HepG2 (cell line): ENCODE data around the gene CEBPB. TPM values are rescaled to one million over a fixed set of nuclear protein-coding genes. Genes with fewer than 3 reads are reported as not detected.

Experiments used
- AGO1 ChIP-seq: fragments of 200-400 bp; formaldehyde crosslinking; IDR thresholded peaks from 2 replicates; pipeline ENCODE4 v1.6.1; 2017; ENCODE audit warnings: mild to moderate bottlenecking, low read depth, low read length, moderate library complexity; ENCODE audit not compliant: poor library complexity, severe bottlenecking
- ETV6 ChIP-seq: sonication (generic); formaldehyde crosslinking; conservative IDR thresholded peaks from 2 replicates; pipeline ENCODE4 v1.4.0; 2020; ENCODE audit warnings: missing genetic modification reagents
- FOXJ3 ChIP-seq: sonication (generic); formaldehyde crosslinking; IDR thresholded peaks from 2 replicates; pipeline ENCODE4 v1.4.0; 2020; ENCODE audit warnings: missing genetic modification reagents, mild to moderate bottlenecking, borderline replicate concordance
- HBP1 ChIP-seq: IDR thresholded peaks from 2 replicates; pipeline ENCODE4 v1.6.1; 2016; ENCODE audit warnings: low read depth, control low read depth
- HMG20A ChIP-seq: IDR thresholded peaks from 2 replicates; pipeline ENCODE4 v1.6.1; 2016; ENCODE audit warnings: borderline replicate concordance
- KLF16 ChIP-seq, 2 experiments: sonication (generic) in 1 of 2; formaldehyde crosslinking in 1 of 2; IDR thresholded peaks; 2 replicates each; pipeline versions ENCODE4 v1.6.1 to v1.8.0; 2016 to 2023; ENCODE audit warnings: missing genetic modification reagents in 2 of 2, missing compliant biosample characterization in 1 of 2
- MAFG ChIP-seq: sonication (generic); formaldehyde crosslinking; IDR thresholded peaks from 2 replicates; pipeline ENCODE4 v1.5.1; 2020; ENCODE audit warnings: mild to moderate bottlenecking, missing genetic modification reagents
- MBNL3 ChIP-seq: fragments of 250-450 bp; sonication (Bioruptor Pico); conservative IDR thresholded peaks from 2 replicates; pipeline ENCODE4 v1.8.0; 2022; ENCODE audit warnings: mild to moderate bottlenecking, inconsistent platforms
- MNT ChIP-seq: fragments of 450-650 bp; IDR thresholded peaks from 2 replicates; pipeline ENCODE4 v1.6.1; 2016
- PHF8 ChIP-seq: sonication (generic); formaldehyde crosslinking; IDR thresholded peaks from 2 replicates; pipeline ENCODE4 v1.5.0; 2020; ENCODE audit warnings: missing genetic modification reagents
- SALL1 ChIP-seq: sonication (generic); formaldehyde crosslinking; IDR thresholded peaks from 2 replicates; pipeline ENCODE4 v1.8.0; 2022; ENCODE audit warnings: mild to moderate bottlenecking, missing genetic modification reagents
- SCMH1 ChIP-seq: sonication (generic); formaldehyde crosslinking; IDR thresholded peaks from 2 replicates; pipeline ENCODE4 v1.9.0; 2021; ENCODE audit warnings: missing genetic modification reagents, mild to moderate bottlenecking, borderline replicate concordance
- SIN3B ChIP-seq: fragments of 150-350 bp; IDR thresholded peaks from 2 replicates; pipeline ENCODE4 v1.6.1; 2014; ENCODE audit warnings: low read length
- SP1 ChIP-seq, 2 experiments: fragments of 450-650 bp in 1 of 2; sonication (generic) in 1 of 2; formaldehyde crosslinking in 1 of 2; IDR thresholded peaks; 2 replicates each; pipeline versions ENCODE4 v1.4.0 to v1.6.1; 2016 to 2020; ENCODE audit warnings: missing genetic modification reagents in 1 of 2
- THRA ChIP-seq: sonication (generic); formaldehyde crosslinking; IDR thresholded peaks from 2 replicates; pipeline ENCODE4 v1.4.0; 2020; ENCODE audit warnings: missing genetic modification reagents, borderline replicate concordance
- ZNF234 ChIP-seq: sonication (generic); formaldehyde crosslinking; conservative IDR thresholded peaks from 2 replicates; pipeline ENCODE4 v1.5.1; 2020; ENCODE audit warnings: mild to moderate bottlenecking, missing genetic modification reagents
- ZNF510 ChIP-seq: sonication (generic); formaldehyde crosslinking; IDR thresholded peaks from 2 replicates; pipeline ENCODE4 v1.4.0; 2020; ENCODE audit warnings: low read depth, mild to moderate bottlenecking, missing genetic modification reagents
- ZNF878 ChIP-seq: sonication (generic); formaldehyde crosslinking; IDR thresholded peaks from 2 replicates; pipeline ENCODE4 v1.8.1; 2023; ENCODE audit warnings: mild to moderate bottlenecking, missing genetic modification reagents, moderate library complexity
- polyA plus RNA-seq, 8 experiments: library from polyadenylated mRNA; depleted of rRNA in 3 of 8; stranded (reverse) in 7 of 8; unstranded in 1 of 8; fragments of >200 nt; fragmentation: Illumina TruSeq in 4 of 8; extraction: Trizol in 4 of 8; gene quantifications; 2 replicates each; pipeline versions ENCODE4 v1.2.1 to v1.2.3, GENCODE V29; 2011 to 2016; ENCODE audit warnings: low read depth in 4 of 8, missing spikeins in 1 of 8, mixed read lengths in 1 of 8; ENCODE audit not compliant: insufficient read depth in 1 of 8
- total RNA-seq, 5 experiments: library from RNA; depleted of rRNA; stranded (reverse); fragments of >200 nt; fragmentation: Illumina TruSeq; extraction: Trizol; gene quantifications; 2 replicates each; pipeline ENCODE4 v1.2.3, GENCODE V29; 2016; ENCODE audit warnings: low read depth in 1 of 5
- TF ChIP-seq, protein P1 (sequence below): sonication (generic); formaldehyde crosslinking; IDR thresholded peaks from 2 replicates; pipeline ENCODE4 v1.4.0; 2020; ENCODE audit warnings: mild to moderate bottlenecking, missing genetic modification reagents
- TF ChIP-seq, protein P2 (sequence below): sonication (generic); formaldehyde crosslinking; IDR thresholded peaks from 2 replicates; pipeline ENCODE4 v1.5.1; 2020; ENCODE audit warnings: mild to moderate bottlenecking, moderate library complexity, missing genetic modification reagents

CEBPB gene
- total and polyA plus RNA-seq, 2 of the 13 experiments (the other 11 are each of a cell fraction or from before 2014, with no cell fraction given), result 18.5 to 28.2 TPM

GRCh38 chr20:50192364-50193198 lies 2.0 kb downstream of the CEBPB start (continued):
- TF ChIP-seq HMG20A (CRISPR knock-in tag), result no peak
- peak; percentile 89 for TF ChIP-seq HBP1
- 0 out of 2 replicates have a peak, but pooled peaks have one; percentile 47 for TF ChIP-seq ZNF878
- no peak for TF ChIP-seq SP1 (IDR thresholded peaks at IDR 0.05)
- 0 out of 2 replicates have a peak, but pooled peaks have one; percentile 7 for TF ChIP-seq SP1 (CRISPR knock-in tag; IDR thresholded peaks at IDR 0.05)
- TF ChIP-seq SIN3B, result peak; percentile 69
- TF ChIP-seq, protein P1, sequence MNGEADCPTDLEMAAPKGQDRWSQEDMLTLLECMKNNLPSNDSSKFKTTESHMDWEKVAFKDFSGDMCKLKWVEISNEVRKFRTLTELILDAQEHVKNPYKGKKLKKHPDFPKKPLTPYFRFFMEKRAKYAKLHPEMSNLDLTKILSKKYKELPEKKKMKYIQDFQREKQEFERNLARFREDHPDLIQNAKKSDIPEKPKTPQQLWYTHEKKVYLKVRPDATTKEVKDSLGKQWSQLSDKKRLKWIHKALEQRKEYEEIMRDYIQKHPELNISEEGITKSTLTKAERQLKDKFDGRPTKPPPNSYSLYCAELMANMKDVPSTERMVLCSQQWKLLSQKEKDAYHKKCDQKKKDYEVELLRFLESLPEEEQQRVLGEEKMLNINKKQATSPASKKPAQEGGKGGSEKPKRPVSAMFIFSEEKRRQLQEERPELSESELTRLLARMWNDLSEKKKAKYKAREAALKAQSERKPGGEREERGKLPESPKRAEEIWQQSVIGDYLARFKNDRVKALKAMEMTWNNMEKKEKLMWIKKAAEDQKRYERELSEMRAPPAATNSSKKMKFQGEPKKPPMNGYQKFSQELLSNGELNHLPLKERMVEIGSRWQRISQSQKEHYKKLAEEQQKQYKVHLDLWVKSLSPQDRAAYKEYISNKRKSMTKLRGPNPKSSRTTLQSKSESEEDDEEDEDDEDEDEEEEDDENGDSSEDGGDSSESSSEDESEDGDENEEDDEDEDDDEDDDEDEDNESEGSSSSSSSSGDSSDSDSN, result peak; percentile 56; the same call in 1 of the 2 replicates
- TF ChIP-seq PHF8 (CRISPR knock-in tag), result peak; percentile 48; the same call in 1 of the 2 replicates
- peak; percentile 40; the same call in 1 of the 2 replicates for TF ChIP-seq SALL1 (CRISPR knock-in tag)
- TF ChIP-seq MBNL3 (CRISPR knock-in tag), result no peak
- peak; percentile 16 for TF ChIP-seq AGO1
- TF ChIP-seq KLF16 (CRISPR knock-in tag; IDR thresholded peaks at IDR 0.05), result peak in 1 of 2 experiments; percentile 85; a peak in 2 of 4 replicates
- 0 out of 2 replicates have a peak, but pooled peaks have one; percentile 26 for TF ChIP-seq ZNF234 (CRISPR knock-in tag)
- 0 out of 2 replicates have a peak, but pooled peaks have one; percentile 50 for TF ChIP-seq THRA (CRISPR knock-in tag)
- no peak for TF ChIP-seq ETV6
- no peak for TF ChIP-seq SCMH1
- peak; percentile 96 for TF ChIP-seq MNT
- no peak for TF ChIP-seq MAFG (CRISPR knock-in tag)
- TF ChIP-seq ZNF510 (CRISPR knock-in tag), result no peak; the same call in 1 of the 2 replicates
- TF ChIP-seq FOXJ3 (CRISPR knock-in tag), result peak; percentile 63; the same call in 1 of the 2 replicates
- TF ChIP-seq, protein P2, sequence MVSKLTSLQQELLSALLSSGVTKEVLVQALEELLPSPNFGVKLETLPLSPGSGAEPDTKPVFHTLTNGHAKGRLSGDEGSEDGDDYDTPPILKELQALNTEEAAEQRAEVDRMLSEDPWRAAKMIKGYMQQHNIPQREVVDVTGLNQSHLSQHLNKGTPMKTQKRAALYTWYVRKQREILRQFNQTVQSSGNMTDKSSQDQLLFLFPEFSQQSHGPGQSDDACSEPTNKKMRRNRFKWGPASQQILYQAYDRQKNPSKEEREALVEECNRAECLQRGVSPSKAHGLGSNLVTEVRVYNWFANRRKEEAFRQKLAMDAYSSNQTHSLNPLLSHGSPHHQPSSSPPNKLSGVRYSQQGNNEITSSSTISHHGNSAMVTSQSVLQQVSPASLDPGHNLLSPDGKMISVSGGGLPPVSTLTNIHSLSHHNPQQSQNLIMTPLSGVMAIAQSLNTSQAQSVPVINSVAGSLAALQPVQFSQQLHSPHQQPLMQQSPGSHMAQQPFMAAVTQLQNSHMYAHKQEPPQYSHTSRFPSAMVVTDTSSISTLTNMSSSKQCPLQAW (CRISPR knock-in tag), result no peak
